Upper lobe of right lung (tissue), 1 donor: ENCODE data around the gene ZMYM1. TPM values are rescaled to one million over a fixed set of nuclear protein-coding genes. Genes with fewer than 3 reads are reported as not detected.

Experiments
- ATAC-seq: fragments of 200-7000 bp; cut with Tn5 transposase; one replicate; pipeline ENCODE4 v1.9.1; 2020; ENCODE audit warnings: mild to moderate bottlenecking, moderate library complexity
- DNase-seq: peaks from one replicate; pipeline ENCODE4 v3.0.0-alpha.2; 2020
- H3K27ac ChIP-seq: fragments of 200-600 bp; one replicate; pipeline ENCODE4 v1.8.0; 2022
- H3K27me3 ChIP-seq: fragments of 200-600 bp; one replicate; pipeline ENCODE4 v1.8.0; 2022; ENCODE audit warnings: mild to moderate bottlenecking
- H3K36me3 ChIP-seq: fragments of 200-600 bp; one replicate; pipeline ENCODE4 v1.8.0; 2022
- H3K4me1 ChIP-seq: fragments of 200-600 bp; one replicate; pipeline ENCODE4 v1.8.0; 2022
- H3K4me3 ChIP-seq: fragments of 200-600 bp; one replicate; pipeline ENCODE4 v1.8.0; 2022; ENCODE audit warnings: mild to moderate bottlenecking
- H3K9me3 ChIP-seq: fragments of 200-600 bp; one replicate; pipeline ENCODE4 v1.8.0; 2022
- CTCF ChIP-seq: fragments of 200-600 bp; IDR thresholded peaks from one replicate; pipeline ENCODE4 v1.8.0; 2022; ENCODE audit warnings: antibody characterized with exemption
- intact Hi-C: fragments of 100-400 bp; cut with DNase I; formaldehyde crosslinking; loops from one replicate; pipeline ENCODE4 v1.11.0; 2022
- total RNA-seq: library from RNA; stranded (reverse); fragmentation: NEBNext Ultra II Directional; extraction: Animal tissue kit (Norgen Biotek cat#: 25700); gene quantifications from one replicate; pipeline ENCODE4 v1.2.1, GENCODE V29; 2021
- donor health status: DM: no; HTN: yes; CAD: no; lungs with severe emphysema.

ZMYM1 gene
- total RNA-seq, 1 donor from 2014 or later, result 20.1 TPM

GRCh38 chr1:35085421-35085820 is 6.2 kb downstream of the ZMYM1 start:
- Histone ChIP-seq H3K27me3 (no peaks in the 10 kb centered on the region), H3K36me3 (no peaks in the 10 kb centered on the region), H3K9me3 (no peaks in the 10 kb centered on the region), H3K4me1 (peaks cover 4% of the 10 kb centered on the region), H3K4me3 (no peak overlapping the region), H3K27ac (no peak overlapping the region)
- no peak for TF ChIP-seq CTCF
- DNase-seq, result no peak
- intact Hi-C loops, result no loop called here
- no peak for ATAC-seq

DNA sequence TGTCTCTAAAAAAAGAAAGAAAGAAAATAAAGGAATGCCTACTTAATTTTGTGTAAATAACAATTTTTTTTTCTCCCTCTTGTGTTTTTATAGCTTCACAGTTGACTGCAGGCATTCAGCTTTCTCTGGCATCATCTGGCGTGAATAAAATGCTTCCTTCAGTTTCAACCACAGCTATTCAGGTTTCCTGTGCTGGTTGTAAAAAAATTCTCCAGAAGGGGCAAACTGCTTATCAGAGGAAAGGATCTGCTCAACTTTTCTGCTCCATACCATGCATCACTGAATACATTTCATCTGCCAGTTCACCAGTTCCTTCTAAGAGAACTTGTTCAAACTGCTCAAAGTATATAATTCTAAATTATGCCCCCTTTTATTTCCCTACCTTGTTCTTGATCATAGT is 18.0 kb downstream of the ZMYM1 start:
- no peak for DNase-seq

DNA sequence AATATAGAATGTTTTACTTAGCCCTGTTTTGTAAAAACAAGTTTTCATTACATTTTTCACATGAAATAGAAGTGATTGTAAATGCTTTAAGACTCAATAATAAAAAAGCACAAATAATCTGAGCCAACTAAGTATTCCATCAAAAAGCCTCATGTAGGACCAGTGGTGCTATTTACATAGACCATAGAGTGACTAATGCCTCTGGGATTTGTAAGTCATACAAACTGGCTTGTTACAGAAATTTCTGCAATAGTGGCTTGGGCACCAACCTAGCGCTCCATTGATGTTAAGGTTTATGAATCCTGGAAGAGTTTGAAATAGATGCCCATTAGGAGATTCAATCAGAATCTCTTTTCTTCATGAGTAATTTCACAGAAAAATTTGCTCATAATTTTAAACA is 31.9 kb downstream of the ZMYM1 start:
- no peak overlapping the region for H3K4me3 ChIP-seq
- H3K27ac ChIP-seq, result no peak overlapping the region
- intact Hi-C loops, result no loop called here
- no peaks in the 10 kb centered on the region for H3K27me3 ChIP-seq
- DNase-seq, result no peak
- peaks cover 32% of the 10 kb centered on the region for H3K36me3 ChIP-seq
- TF ChIP-seq CTCF, result no peak
- H3K9me3 ChIP-seq, result no peaks in the 10 kb centered on the region
- H3K4me1 ChIP-seq, result no peaks in the 10 kb centered on the region
- ATAC-seq, result no peak

More for the DNA sequence above, 18.0 kb downstream of the ZMYM1 start:
- Histone ChIP-seq H3K36me3 (peaks cover 70% of the 10 kb centered on the region), H3K27ac (no peak overlapping the region), H3K4me1 (no peaks in the 10 kb centered on the region), H3K4me3 (no peak overlapping the region), H3K9me3 (no peaks in the 10 kb centered on the region), H3K27me3 (no peaks in the 10 kb centered on the region)
- no peak for TF ChIP-seq CTCF
- ATAC-seq, result no peak
- intact Hi-C loops, result no loop called here

DNA sequence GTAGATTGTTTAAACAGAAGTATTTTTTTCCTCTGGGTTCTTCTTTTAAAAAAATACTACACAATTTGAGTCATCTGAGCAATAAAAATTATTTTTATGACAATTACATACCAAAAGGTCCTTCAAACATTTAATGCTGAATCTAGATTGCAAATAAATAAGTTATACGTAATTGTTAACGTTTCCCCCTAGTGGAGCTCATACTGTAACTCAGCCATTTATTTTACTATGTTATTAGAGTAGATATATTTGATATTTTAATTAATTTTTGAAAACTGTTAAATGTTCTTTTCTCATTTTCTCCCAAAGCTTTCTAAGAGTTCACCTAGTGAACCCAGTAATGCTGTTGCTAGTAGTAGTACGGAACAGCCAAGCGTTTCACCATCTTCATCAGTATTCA is 33.5 kb downstream of the ZMYM1 start:
- TF ChIP-seq CTCF, result no peak
- H3K9me3 ChIP-seq, result no peaks in the 10 kb centered on the region
- H3K27ac ChIP-seq, result no peak overlapping the region
- intact Hi-C loops, result no loop called here
- H3K4me3 ChIP-seq, result no peak overlapping the region
- H3K4me1 ChIP-seq, result no peaks in the 10 kb centered on the region
- ATAC-seq (no peak), DNase-seq (no peak)
- H3K36me3 ChIP-seq, result peaks cover 32% of the 10 kb centered on the region
- H3K27me3 ChIP-seq, result no peaks in the 10 kb centered on the region

DNA sequence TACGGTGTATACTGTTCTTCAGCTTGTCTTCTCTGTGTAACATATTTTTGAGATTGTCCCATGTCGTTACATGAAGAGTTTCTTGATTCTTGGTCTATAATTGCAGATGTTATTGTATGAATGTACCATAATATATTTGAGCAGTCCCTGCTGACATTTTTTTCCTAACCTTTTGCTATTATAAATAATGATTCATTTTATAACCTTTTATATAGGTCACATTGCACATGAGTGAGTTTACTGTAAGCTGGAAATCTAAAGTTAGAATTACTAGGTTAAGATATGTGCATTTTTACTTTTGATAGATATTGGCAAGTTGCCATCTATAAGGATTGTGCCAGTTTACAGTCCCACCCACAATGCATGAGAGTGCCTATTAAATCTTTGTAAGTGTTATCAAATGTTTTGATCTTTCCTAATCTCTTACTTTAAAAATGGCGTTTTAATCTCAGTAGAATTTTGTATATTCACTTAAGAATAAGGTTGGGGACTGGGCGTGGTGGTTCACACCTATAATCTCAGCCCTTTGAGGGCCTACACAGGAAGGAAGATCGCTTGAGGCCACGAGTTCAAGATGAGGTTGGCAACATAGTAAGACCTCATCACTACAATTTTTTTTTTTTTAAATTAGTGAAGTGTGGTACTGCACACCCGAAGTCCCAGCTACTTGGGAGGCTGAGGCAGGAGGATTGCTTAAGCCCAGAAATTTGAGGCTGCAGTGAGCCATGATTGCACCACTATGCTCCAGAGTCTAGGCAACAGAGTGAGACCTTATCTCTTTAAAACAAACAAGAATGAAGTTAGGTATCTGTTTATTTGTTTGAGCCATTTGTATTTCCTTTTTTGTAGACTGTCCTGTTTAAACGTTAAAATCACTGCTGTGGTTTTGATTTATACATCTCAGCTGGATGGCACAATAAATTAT is 36.5 kb downstream of the ZMYM1 start:
- no peaks in the 10 kb centered on the region for H3K27me3 ChIP-seq
- DNase-seq (no peak), ATAC-seq (no peak)
- peaks cover 24% of the 10 kb centered on the region for H3K36me3 ChIP-seq
- intact Hi-C loops, result no loop called here
- no peak for TF ChIP-seq CTCF
- peaks cover 4% of the 10 kb centered on the region for H3K4me1 ChIP-seq
- no peaks in the 10 kb centered on the region for H3K9me3 ChIP-seq
- H3K27ac ChIP-seq, result no peak overlapping the region
- no peak overlapping the region for H3K4me3 ChIP-seq
